ENCODE results near the gene ISLR2.
A peak's percentile ranks its signal among the peaks of the same experiment; 100 is the strongest.

Gene ISLR2

DNA sequence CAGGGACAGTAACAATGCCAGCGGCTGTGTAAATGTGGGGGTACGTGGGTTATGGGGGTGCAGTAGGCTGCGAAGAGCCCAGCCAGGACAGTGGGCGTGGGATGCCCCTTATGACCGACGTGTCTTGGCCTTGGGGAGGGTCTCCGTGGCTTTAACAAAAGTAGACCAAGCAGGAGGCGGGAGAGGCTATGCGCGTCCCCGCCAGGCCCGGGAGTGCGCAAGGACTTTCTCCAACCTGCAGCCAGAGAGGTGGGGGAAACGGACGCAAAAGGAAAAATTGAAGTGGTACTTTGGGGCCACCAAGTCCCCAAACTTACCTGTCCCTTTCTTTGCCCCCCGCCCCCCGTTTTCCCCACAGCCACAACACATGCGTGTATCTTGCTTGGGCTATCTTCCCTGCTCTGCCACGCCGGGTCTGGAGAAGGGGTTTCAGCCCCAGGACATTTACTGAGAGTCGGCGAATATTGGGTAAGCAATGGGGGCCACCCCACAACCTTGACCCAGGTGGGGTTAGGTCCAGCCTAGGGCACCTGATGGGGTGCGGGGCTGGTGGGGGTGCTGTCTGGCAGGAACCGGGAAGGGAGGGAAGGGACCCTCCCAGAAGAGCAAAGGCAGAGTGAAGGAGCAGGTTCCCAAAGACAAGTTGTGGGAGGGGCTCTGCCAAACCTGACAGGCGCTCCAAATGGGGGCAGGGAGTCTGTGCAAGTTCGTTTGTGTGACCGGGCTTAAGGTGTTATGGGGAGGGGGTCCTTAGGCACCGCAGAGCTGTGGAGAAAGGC is 652 bp downstream of the ISLR2 start:
- TF ChIP-seq, protein P1, sequence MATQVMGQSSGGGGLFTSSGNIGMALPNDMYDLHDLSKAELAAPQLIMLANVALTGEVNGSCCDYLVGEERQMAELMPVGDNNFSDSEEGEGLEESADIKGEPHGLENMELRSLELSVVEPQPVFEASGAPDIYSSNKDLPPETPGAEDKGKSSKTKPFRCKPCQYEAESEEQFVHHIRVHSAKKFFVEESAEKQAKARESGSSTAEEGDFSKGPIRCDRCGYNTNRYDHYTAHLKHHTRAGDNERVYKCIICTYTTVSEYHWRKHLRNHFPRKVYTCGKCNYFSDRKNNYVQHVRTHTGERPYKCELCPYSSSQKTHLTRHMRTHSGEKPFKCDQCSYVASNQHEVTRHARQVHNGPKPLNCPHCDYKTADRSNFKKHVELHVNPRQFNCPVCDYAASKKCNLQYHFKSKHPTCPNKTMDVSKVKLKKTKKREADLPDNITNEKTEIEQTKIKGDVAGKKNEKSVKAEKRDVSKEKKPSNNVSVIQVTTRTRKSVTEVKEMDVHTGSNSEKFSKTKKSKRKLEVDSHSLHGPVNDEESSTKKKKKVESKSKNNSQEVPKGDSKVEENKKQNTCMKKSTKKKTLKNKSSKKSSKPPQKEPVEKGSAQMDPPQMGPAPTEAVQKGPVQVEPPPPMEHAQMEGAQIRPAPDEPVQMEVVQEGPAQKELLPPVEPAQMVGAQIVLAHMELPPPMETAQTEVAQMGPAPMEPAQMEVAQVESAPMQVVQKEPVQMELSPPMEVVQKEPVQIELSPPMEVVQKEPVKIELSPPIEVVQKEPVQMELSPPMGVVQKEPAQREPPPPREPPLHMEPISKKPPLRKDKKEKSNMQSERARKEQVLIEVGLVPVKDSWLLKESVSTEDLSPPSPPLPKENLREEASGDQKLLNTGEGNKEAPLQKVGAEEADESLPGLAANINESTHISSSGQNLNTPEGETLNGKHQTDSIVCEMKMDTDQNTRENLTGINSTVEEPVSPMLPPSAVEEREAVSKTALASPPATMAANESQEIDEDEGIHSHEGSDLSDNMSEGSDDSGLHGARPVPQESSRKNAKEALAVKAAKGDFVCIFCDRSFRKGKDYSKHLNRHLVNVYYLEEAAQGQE (IDR thresholded peaks at IDR 0.05; ENCODE audit: low read depth), result no peak
- TF ChIP-seq EGR1 (IDR thresholded peaks at IDR 0.05), result no peak
- TF ChIP-seq TEAD4 (IDR thresholded peaks at IDR 0.05), result no peak
- TF ChIP-seq, protein P2, sequence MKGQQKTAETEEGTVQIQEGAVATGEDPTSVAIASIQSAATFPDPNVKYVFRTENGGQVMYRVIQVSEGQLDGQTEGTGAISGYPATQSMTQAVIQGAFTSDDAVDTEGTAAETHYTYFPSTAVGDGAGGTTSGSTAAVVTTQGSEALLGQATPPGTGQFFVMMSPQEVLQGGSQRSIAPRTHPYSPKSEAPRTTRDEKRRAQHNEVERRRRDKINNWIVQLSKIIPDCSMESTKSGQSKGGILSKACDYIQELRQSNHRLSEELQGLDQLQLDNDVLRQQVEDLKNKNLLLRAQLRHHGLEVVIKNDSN (IDR thresholded peaks at IDR 0.05), result no peak
- no peak for TF ChIP-seq CEBPB (IDR thresholded peaks at IDR 0.05)
- no peak for TF ChIP-seq ZBTB7A (IDR thresholded peaks at IDR 0.05; ENCODE audit: low read depth)

DNA sequence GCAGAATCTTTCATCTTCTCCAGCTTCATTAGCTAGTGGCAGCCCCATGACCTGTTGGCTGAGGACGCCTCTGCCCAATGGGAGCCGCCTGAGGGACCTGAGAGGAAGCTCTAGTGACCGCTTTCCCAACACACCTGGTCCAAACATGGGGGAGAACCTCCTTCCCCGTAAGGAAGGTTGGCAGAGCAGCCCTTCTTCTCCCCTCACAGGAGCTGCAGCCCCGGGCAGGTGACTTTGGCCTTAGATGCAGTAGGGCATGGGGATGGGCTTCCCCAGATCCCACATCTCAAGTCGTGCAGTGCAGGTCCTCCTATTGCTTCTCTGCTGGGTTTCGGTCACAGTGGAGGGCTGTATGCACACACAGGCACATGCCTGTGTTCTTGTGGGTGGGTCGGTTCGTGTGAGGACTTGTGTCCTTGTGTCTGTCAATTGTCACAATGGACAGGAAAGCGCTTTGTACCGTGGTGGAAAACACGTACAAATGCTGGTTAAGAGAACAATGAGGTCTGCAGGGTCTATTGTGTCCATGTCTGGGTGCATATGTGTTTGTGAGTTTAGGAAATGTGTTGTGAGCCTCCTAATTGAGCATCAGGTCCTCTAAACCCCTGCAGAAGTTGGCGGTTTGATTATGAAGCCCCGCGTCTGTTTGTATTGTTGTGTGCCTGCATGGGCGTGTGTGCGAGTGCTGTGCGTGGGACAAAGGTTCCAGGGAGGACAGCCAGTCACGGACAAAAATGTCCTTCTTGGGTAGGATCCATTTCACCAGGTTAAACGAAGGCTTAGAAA is 1.4 kb downstream of the ISLR2 start:
- TF ChIP-seq, protein P3, sequence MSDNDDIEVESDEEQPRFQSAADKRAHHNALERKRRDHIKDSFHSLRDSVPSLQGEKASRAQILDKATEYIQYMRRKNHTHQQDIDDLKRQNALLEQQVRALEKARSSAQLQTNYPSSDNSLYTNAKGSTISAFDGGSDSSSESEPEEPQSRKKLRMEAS (IDR thresholded peaks at IDR 0.05), result no peak
- TF ChIP-seq, protein P1 (IDR thresholded peaks at IDR 0.05; ENCODE audit: low read depth), result no peak
- no peak for TF ChIP-seq YY1 (IDR thresholded peaks at IDR 0.05; ENCODE audit: low read depth)
- TF ChIP-seq, protein P2 (IDR thresholded peaks at IDR 0.05), result no peak
- TF ChIP-seq RAD21 (IDR thresholded peaks at IDR 0.05; ENCODE audit: low read depth), result no peak
- TF ChIP-seq TAF1 (IDR thresholded peaks at IDR 0.05; ENCODE audit: low read depth), result no peak
- no peak for TF ChIP-seq CEBPB (IDR thresholded peaks at IDR 0.05)
- no peak for TF ChIP-seq FOXM1 (IDR thresholded peaks at IDR 0.05; ENCODE audit: borderline replicate concordance, low read depth)
- TF ChIP-seq TEAD4 (IDR thresholded peaks at IDR 0.05), result no peak
- TF ChIP-seq EGR1 (IDR thresholded peaks at IDR 0.05), result no peak
- no peak for TF ChIP-seq NFIC (IDR thresholded peaks at IDR 0.05)

DNA sequence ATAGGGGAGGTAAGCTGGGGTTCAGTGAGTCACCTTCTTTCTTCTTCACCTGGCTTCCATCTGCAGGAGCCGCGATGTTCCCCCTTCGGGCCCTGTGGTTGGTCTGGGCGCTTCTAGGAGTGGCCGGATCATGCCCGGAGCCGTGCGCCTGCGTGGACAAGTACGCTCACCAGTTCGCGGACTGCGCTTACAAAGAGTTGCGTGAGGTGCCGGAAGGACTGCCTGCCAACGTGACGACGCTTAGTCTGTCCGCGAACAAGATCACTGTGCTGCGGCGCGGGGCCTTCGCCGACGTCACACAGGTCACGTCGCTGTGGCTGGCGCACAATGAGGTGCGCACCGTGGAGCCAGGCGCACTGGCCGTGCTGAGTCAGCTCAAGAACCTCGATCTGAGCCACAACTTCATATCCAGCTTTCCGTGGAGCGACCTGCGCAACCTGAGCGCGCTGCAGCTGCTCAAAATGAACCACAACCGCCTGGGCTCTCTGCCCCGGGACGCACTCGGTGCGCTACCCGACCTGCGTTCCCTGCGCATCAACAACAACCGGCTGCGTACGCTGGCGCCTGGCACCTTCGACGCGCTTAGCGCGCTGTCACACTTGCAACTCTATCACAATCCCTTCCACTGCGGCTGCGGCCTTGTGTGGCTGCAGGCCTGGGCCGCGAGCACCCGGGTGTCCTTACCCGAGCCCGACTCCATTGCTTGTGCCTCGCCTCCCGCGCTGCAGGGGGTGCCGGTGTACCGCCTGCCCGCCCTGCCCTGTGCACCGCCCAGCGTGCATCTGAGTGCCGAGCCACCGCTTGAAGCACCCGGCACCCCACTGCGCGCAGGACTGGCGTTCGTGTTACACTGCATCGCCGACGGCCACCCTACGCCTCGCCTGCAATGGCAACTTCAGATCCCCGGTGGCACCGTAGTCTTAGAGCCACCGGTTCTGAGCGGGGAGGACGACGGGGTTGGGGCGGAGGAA is 2.6 kb downstream of the ISLR2 start:
- TF ChIP-seq CREB1 (IDR thresholded peaks at IDR 0.05; ENCODE audit: low read depth) (no peak), RAD21 (IDR thresholded peaks at IDR 0.05; ENCODE audit: low read depth) (0 out of 2 replicates have a peak, but pooled peaks have one; percentile 6), TEAD4 (IDR thresholded peaks at IDR 0.05) (no peak)

DNA sequence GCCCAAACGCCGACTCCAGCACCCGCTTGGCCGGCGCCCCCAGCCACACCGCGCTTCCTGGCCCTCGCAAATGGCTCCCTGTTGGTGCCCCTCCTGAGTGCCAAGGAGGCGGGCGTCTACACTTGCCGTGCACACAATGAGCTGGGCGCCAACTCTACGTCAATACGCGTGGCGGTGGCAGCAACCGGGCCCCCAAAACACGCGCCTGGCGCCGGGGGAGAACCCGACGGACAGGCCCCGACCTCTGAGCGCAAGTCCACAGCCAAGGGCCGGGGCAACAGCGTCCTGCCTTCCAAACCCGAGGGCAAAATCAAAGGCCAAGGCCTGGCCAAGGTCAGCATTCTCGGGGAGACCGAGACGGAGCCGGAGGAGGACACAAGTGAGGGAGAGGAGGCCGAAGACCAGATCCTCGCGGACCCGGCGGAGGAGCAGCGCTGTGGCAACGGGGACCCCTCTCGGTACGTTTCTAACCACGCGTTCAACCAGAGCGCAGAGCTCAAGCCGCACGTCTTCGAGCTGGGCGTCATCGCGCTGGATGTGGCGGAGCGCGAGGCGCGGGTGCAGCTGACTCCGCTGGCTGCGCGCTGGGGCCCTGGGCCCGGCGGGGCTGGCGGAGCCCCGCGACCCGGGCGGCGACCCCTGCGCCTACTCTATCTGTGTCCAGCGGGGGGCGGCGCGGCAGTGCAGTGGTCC is 3.5 kb downstream of the ISLR2 start:
- TF ChIP-seq, protein P3 (IDR thresholded peaks at IDR 0.05), result no peak
- TF ChIP-seq NFIC (IDR thresholded peaks at IDR 0.05), result no peak
- TF ChIP-seq TEAD4 (IDR thresholded peaks at IDR 0.05), result no peak
- TF ChIP-seq EP300 (IDR thresholded peaks at IDR 0.05; ENCODE audit: borderline replicate concordance), result no peak
- no peak for TF ChIP-seq YY1 (IDR thresholded peaks at IDR 0.05; ENCODE audit: low read depth)
- TF ChIP-seq, protein P2 (IDR thresholded peaks at IDR 0.05), result no peak
- TF ChIP-seq, protein P1 (IDR thresholded peaks at IDR 0.05; ENCODE audit: low read depth), result no peak
- TF ChIP-seq ZBTB7A (IDR thresholded peaks at IDR 0.05; ENCODE audit: low read depth), result no peak
- no peak for TF ChIP-seq TAF1 (IDR thresholded peaks at IDR 0.05; ENCODE audit: low read depth)
- TF ChIP-seq CREB1 (IDR thresholded peaks at IDR 0.05; ENCODE audit: low read depth), result no peak
- no peak for TF ChIP-seq EGR1 (IDR thresholded peaks at IDR 0.05)
- no peak for TF ChIP-seq TCF12 (IDR thresholded peaks at IDR 0.05; ENCODE audit: low read depth)
- TF ChIP-seq CEBPB (IDR thresholded peaks at IDR 0.05), result no peak
- no peak for TF ChIP-seq RAD21 (IDR thresholded peaks at IDR 0.05; ENCODE audit: low read depth)
- TF ChIP-seq FOXM1 (IDR thresholded peaks at IDR 0.05; ENCODE audit: borderline replicate concordance, low read depth), result no peak
